MM.1S (cell line): ENCODE data around the gene LPCAT1.

Experiments used
- EZH2 ChIP-seq: fragments of 300-600 bp; sonication (generic); optimal IDR thresholded peaks from 2 replicates; pipeline ENCODE3; 2017; ENCODE audit warnings: low read depth, mild to moderate bottlenecking, antibody characterized with exemption, low read length, mixed read lengths
- TF ChIP-seq, protein P1 (sequence below): fragments of 300-600 bp; sonication (generic); IDR thresholded peaks from 2 replicates; pipeline ENCODE4 v1.5.1; 2016; ENCODE audit warnings: antibody characterized with exemption, low read length, mixed read lengths

DNA sequence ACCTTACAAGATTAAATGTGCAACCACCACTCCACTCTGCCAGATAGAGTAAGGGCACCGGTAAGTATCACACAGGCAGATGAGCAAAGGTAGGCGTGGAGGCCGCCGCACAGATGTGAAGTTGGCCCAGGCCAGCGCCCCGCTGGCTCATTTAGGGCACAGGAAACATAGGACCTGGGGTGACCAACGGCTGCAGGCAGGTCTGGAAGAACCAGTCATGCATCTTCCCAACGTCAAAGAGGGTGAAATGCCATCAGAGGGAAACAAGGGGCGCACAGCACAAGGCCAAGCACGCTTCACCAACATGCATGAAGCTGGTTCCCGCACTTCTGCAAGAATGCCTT is 46.8 kb downstream of the LPCAT1 start:
- TF ChIP-seq EZH2, result no peak
- TF ChIP-seq, protein P1, sequence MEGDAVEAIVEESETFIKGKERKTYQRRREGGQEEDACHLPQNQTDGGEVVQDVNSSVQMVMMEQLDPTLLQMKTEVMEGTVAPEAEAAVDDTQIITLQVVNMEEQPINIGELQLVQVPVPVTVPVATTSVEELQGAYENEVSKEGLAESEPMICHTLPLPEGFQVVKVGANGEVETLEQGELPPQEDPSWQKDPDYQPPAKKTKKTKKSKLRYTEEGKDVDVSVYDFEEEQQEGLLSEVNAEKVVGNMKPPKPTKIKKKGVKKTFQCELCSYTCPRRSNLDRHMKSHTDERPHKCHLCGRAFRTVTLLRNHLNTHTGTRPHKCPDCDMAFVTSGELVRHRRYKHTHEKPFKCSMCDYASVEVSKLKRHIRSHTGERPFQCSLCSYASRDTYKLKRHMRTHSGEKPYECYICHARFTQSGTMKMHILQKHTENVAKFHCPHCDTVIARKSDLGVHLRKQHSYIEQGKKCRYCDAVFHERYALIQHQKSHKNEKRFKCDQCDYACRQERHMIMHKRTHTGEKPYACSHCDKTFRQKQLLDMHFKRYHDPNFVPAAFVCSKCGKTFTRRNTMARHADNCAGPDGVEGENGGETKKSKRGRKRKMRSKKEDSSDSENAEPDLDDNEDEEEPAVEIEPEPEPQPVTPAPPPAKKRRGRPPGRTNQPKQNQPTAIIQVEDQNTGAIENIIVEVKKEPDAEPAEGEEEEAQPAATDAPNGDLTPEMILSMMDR, result no peak
